HG03139 (cell line): ENCODE results near the gene DUSP10.

Source experiments
- ATAC-seq: cut with Tn5 transposase; IDR thresholded peaks from one replicate; pipeline ENCODE4 v1.9.1; 2021; ENCODE audit not compliant: unreplicated experiment

The DUSP10 gene

GRCh38 chr1:221696027-221696426 lies 45.9 kb downstream of the DUSP10 start:
- ATAC-seq = no peak

GRCh38 chr1:221695301-221695700 lies 46.6 kb downstream of the DUSP10 start:
- no peak for ATAC-seq

GRCh38 chr1:221694109-221694508 lies 47.8 kb downstream of the DUSP10 start:
- ATAC-seq = no peak

- no peak for ATAC-seq
Measured at GRCh38 chr1:221693087-221693486, 48.8 kb downstream of the DUSP10 start.

GRCh38 chr1:221692643-221693042 lies 49.2 kb downstream of the DUSP10 start:
- no peak for ATAC-seq

- ATAC-seq = no peak
Measured at GRCh38 chr1:221691261-221691660, 50.6 kb downstream of the DUSP10 start.

- no peak for ATAC-seq
Measured at GRCh38 chr1:221690858-221691257, 51.0 kb downstream of the DUSP10 start.

- no peak for ATAC-seq
Measured at GRCh38 chr1:221689138-221689537, 52.8 kb downstream of the DUSP10 start.

- no peak for ATAC-seq
Measured at GRCh38 chr1:221688488-221688843, 53.4 kb downstream of the DUSP10 start.

- no peak for ATAC-seq
Measured at GRCh38 chr1:221687836-221688487, 53.9 kb downstream of the DUSP10 start.

GRCh38 chr1:221683681-221684080 lies 58.2 kb downstream of the DUSP10 start:
- no peak for ATAC-seq

GRCh38 chr1:221680085-221680484 lies 61.8 kb downstream of the DUSP10 start:
- no peak for ATAC-seq

GRCh38 chr1:221678014-221678413 lies 63.9 kb downstream of the DUSP10 start:
- ATAC-seq = no peak

- no peak for ATAC-seq
Measured at GRCh38 chr1:221675880-221676800, 65.7 kb downstream of the DUSP10 start.

GRCh38 chr1:221672965-221673364 lies 68.9 kb downstream of the DUSP10 start:
- no peak for ATAC-seq

GRCh38 chr1:221672239-221672645 lies 69.6 kb downstream of the DUSP10 start:
- ATAC-seq = no peak

- ATAC-seq = no peak
Measured at GRCh38 chr1:221670081-221670480, 71.8 kb downstream of the DUSP10 start.

- no peak for ATAC-seq
Measured at GRCh38 chr1:221669441-221669840, 72.4 kb downstream of the DUSP10 start.

GRCh38 chr1:221667504-221667903 lies 74.4 kb downstream of the DUSP10 start:
- no peak for ATAC-seq

- ATAC-seq = no peak
Measured at GRCh38 chr1:221664253-221664652, 77.6 kb downstream of the DUSP10 start.

GRCh38 chr1:221663321-221663720 lies 78.6 kb downstream of the DUSP10 start:
- ATAC-seq = no peak

GRCh38 chr1:221655766-221656305 lies 86.1 kb downstream of the DUSP10 start:
- ATAC-seq = no peak
